ENCODE data around the gene RFFL.

DNA sequence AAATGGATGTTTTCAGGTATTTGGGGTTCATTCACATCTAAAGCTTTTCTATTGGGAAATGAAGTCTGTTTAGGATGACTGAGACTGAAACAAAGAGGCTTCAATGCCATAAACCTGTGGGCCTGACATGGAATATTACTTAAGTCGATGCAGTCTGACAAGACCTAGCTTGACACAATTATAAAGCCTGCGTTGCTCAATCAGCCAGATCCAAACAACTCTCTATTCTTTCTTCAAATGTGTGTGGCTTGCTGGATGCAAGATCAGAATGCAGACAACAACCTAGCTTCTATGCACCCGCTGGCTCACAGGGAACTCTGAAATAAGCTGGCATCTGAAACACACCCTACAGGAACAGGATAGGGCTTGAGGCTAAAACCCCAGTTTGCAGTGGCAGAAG lies 40.0 kb downstream of the RFFL start:
- TF ChIP-seq CTCF (tag by site-specific recombination; IDR thresholded peaks at IDR 0.05) (no peak), ZBTB20 (tag by site-specific recombination; IDR thresholded peaks at IDR 0.05) (no peak), ZNF175 (tag by site-specific recombination; IDR thresholded peaks at IDR 0.05) (no peak), ZNF549 (tag by site-specific recombination; IDR thresholded peaks at IDR 0.05) (no peak), KLF10 (tag by site-specific recombination; IDR thresholded peaks at IDR 0.05) (no peak), ZNF548 (tag by site-specific recombination; IDR thresholded peaks at IDR 0.05) (no peak)
- TF ChIP-seq, protein P1, sequence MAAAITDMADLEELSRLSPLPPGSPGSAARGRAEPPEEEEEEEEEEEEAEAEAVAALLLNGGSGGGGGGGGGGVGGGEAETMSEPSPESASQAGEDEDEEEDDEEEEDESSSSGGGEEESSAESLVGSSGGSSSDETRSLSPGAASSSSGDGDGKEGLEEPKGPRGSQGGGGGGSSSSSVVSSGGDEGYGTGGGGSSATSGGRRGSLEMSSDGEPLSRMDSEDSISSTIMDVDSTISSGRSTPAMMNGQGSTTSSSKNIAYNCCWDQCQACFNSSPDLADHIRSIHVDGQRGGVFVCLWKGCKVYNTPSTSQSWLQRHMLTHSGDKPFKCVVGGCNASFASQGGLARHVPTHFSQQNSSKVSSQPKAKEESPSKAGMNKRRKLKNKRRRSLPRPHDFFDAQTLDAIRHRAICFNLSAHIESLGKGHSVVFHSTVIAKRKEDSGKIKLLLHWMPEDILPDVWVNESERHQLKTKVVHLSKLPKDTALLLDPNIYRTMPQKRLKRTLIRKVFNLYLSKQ (tag by site-specific recombination; IDR thresholded peaks at IDR 0.05; ENCODE audit: borderline replicate concordance) = no peak
